Stomach (tissue), 9 donors: ENCODE measurements around the gene SLC25A13. TPM values are rescaled to one million over a fixed set of nuclear protein-coding genes. Genes with fewer than 3 reads are reported as not detected.

Source experiments
- DNase-seq, 2 donors: peaks; one replicate each; pipeline versions ENCODE4 v3.0.0 to v3.0.0-alpha.2; 2013 to 2019
- H3K27ac ChIP-seq, 5 donors: fragments of 200-600 bp in 4 of 5; sonication (generic) in 4 of 5; one replicate each; pipeline ENCODE4 v1.5.1; 2013 to 2019; ENCODE audit warnings: mild to moderate bottlenecking in 1 of 5, moderate library complexity in 1 of 5
- H3K27me3 ChIP-seq, 3 donors: fragments of 200-600 bp; sonication (generic); one replicate each; pipeline ENCODE4 v1.5.1; 2017 to 2019; ENCODE audit warnings: mixed run types in 1 of 3
- H3K36me3 ChIP-seq, 4 donors: fragments of 200-600 bp; sonication (generic); 1 replicate in 3 of 4; 2 replicates in 1 of 4; pipeline ENCODE4 v1.5.1; 2016 to 2019
- H3K4me1 ChIP-seq, 4 donors: fragments of 200-600 bp; sonication (generic); one replicate each; pipeline ENCODE4 v1.5.1; 2016 to 2019
- H3K4me3 ChIP-seq, 4 donors: fragments of 200-600 bp; sonication (generic) in 3 of 4; one replicate each; pipeline ENCODE4 v1.5.1; 2016 to 2019; ENCODE audit warnings: mild to moderate bottlenecking in 1 of 4
- H3K9me3 ChIP-seq, 4 donors: fragments of 200-600 bp; sonication (generic); one replicate each; pipeline ENCODE4 v1.5.1; 2016 to 2019
- EP300 ChIP-seq: sonication (generic); formaldehyde crosslinking; IDR thresholded peaks from one replicate; pipeline ENCODE4 v1.6.1; 2017; ENCODE audit warnings: antibody characterized with exemption
- POLR2A ChIP-seq, 4 donors: fragments of 450-650 bp; IDR thresholded peaks; one replicate each; pipeline ENCODE4 v1.6.1; 2016; ENCODE audit warnings: antibody characterized with exemption in 4 of 4, control low read depth in 2 of 4, mild to moderate bottlenecking in 1 of 4, moderate library complexity in 1 of 4
- POLR2AphosphoS5 ChIP-seq, 3 donors: sonication (generic); formaldehyde crosslinking; IDR thresholded peaks; one replicate each; pipeline ENCODE4 v1.6.1; 2016; ENCODE audit warnings: antibody characterized with exemption in 3 of 3
- WGBS, 5 donors: extraction: QIAGEN DNeasy Blood & Tissue Kit in 3 of 5; methylation state at CpG; one replicate each; pipeline versions ENCODE4 v1.1.5 to v1.1.7; 2013 to 2018; 5-methylcytosine and 5-hydroxymethylcytosine counted together
- intact Hi-C: fragments of 100-400 bp; cut with DNase I; formaldehyde crosslinking; loops from one replicate; pipeline ENCODE4 v1.15.1; 2023; ENCODE audit warnings: low total_unique reads
- polyA plus RNA-seq, 3 donors: library from polyadenylated mRNA; stranded (reverse); fragments of 200-250 nt; gene quantifications; one replicate each; pipeline ENCODE4 v1.2.3, GENCODE V29; 2013
- total RNA-seq, 5 donors: library from RNA; depleted of rRNA; stranded (reverse); fragments of >200 nt; gene quantifications; one replicate each; pipeline versions ENCODE4 v1.1.0 to v1.2.3, GENCODE V29; 2014 to 2016
- TF ChIP-seq, protein P1 (sequence below), 7 experiments: fragments of 450-650 bp in 4 of 7; fragments of 200-600 bp in 3 of 7; sonication (generic) in 3 of 7; IDR thresholded peaks; one replicate each; pipeline ENCODE4 v1.5.1; 2016 to 2019; ENCODE audit warnings: antibody characterized with exemption in 7 of 7, control low read depth in 2 of 7, mild to moderate bottlenecking in 1 of 7
- donor health status: healthy with polysubstance abuse.
- donor health status: Bipolar disorder and iron deficiency.
- donor health status: healthy.

Gene SLC25A13
- total and polyA plus RNA-seq, 8 donors: 4.1 to 72.0 (median 12.0) TPM

DNA sequence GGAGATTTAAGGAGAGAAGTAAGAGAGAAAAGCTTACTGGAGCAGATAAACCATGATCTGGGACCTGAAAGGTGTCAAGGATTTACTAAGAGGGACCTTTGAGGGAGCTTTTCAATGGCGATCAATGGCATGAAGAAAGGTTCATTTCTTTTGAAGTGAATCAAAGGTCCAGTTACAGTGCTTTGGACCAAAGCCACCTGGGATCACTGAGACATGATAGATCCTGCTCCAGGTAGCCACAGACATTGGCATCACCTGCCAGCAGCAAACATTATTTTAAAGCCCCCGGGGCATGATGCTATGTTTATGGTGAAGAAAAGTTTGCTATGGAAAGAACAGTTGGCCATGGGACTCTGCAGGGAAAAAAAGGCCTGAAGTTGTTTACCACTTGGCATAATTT is 109.4 kb downstream of the SLC25A13 start:
- intact Hi-C loops: no loop called here
- peaks cover 0 to 14% (median 11%) of the 10 kb centered on the region in 4 donors for H3K36me3 ChIP-seq
- no peak overlapping the region for H3K4me3 ChIP-seq
- H3K9me3 ChIP-seq: no peaks in the 10 kb centered on the region
- TF ChIP-seq, protein P1, sequence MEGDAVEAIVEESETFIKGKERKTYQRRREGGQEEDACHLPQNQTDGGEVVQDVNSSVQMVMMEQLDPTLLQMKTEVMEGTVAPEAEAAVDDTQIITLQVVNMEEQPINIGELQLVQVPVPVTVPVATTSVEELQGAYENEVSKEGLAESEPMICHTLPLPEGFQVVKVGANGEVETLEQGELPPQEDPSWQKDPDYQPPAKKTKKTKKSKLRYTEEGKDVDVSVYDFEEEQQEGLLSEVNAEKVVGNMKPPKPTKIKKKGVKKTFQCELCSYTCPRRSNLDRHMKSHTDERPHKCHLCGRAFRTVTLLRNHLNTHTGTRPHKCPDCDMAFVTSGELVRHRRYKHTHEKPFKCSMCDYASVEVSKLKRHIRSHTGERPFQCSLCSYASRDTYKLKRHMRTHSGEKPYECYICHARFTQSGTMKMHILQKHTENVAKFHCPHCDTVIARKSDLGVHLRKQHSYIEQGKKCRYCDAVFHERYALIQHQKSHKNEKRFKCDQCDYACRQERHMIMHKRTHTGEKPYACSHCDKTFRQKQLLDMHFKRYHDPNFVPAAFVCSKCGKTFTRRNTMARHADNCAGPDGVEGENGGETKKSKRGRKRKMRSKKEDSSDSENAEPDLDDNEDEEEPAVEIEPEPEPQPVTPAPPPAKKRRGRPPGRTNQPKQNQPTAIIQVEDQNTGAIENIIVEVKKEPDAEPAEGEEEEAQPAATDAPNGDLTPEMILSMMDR (IDR thresholded peaks at IDR 0.05): no peak
- no peak for TF ChIP-seq POLR2A (IDR thresholded peaks at IDR 0.05)
- no peak for DNase-seq
- peaks cover 0 to 8% (median 2%) of the 10 kb centered on the region in 4 donors for H3K4me1 ChIP-seq
- no peak overlapping the region for H3K27ac ChIP-seq
- WGBS, 5 donors: 89 to 96% (median 94%) methylated on average over 2 of the region's 2 CpGs
- no peaks in the 10 kb centered on the region for H3K27me3 ChIP-seq

GRCh38 chr7:96211954-96212353 is 109.9 kb downstream of the SLC25A13 start:
- intact Hi-C loops: no loop called here
- H3K36me3 ChIP-seq: peaks cover 0 to 17% (median 16%) of the 10 kb centered on the region in 4 donors
- DNase-seq: no peak
- H3K4me1 ChIP-seq: peaks cover 0 to 8% (median 2%) of the 10 kb centered on the region in 4 donors
- no peak for TF ChIP-seq EP300
- no peak for TF ChIP-seq POLR2AphosphoS5 (IDR thresholded peaks at IDR 0.05)
- TF ChIP-seq, protein P1 (IDR thresholded peaks at IDR 0.05): no peak
- no peak for TF ChIP-seq POLR2A (IDR thresholded peaks at IDR 0.05)
- no peaks in the 10 kb centered on the region for H3K27me3 ChIP-seq
- no peak overlapping the region for H3K27ac ChIP-seq
- H3K9me3 ChIP-seq: no peaks in the 10 kb centered on the region
- no peak overlapping the region for H3K4me3 ChIP-seq

- 92 to 99% (median 97%) methylated on average over 2 of the region's 2 CpGs for WGBS, 5 donors
- peaks cover 0 to 32% (median 27%) of the 10 kb centered on the region in 4 donors for H3K36me3 ChIP-seq
- DNase-seq: no peak
- no peaks in the 10 kb centered on the region for H3K4me1 ChIP-seq
- intact Hi-C loops: no loop called here
- no peaks in the 10 kb centered on the region for H3K9me3 ChIP-seq
- TF ChIP-seq POLR2A (IDR thresholded peaks at IDR 0.05) (no peak), POLR2AphosphoS5 (IDR thresholded peaks at IDR 0.05) (no peak)
- no peaks in the 10 kb centered on the region for H3K27me3 ChIP-seq
- H3K27ac ChIP-seq: no peak overlapping the region
- H3K4me3 ChIP-seq: no peak overlapping the region
Measured at GRCh38 chr7:96205665-96206064, 116.2 kb downstream of the SLC25A13 start.

DNA sequence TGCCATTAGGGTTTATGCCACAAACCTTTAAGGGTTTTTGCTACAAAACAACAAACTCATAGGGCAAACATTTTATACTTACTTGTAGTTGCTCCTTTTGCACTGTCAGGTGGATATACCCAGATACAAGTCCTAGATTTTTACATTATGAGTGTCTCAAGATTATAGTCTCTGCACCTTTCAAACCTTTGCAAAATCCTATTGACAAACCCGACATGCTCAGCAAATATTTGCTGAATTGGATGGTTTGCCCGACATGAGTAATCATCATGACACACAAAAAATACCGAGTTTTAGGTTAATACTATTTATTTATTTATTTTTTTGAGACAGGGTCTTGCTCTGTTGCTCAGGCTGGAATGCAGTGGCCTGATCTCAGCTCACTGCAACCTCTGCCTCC is 117.3 kb downstream of the SLC25A13 start:
- no peak for DNase-seq
- intact Hi-C loops: no loop called here
- Histone ChIP-seq H3K4me1 (no peaks in the 10 kb centered on the region), H3K36me3 (peaks cover 0 to 32% (median 27%) of the 10 kb centered on the region in 4 donors), H3K4me3 (no peak overlapping the region), H3K27me3 (no peaks in the 10 kb centered on the region), H3K27ac (no peak overlapping the region), H3K9me3 (no peaks in the 10 kb centered on the region)
- no peak for TF ChIP-seq EP300
- no peak for TF ChIP-seq POLR2AphosphoS5 (IDR thresholded peaks at IDR 0.05)
- no peak for TF ChIP-seq POLR2A (IDR thresholded peaks at IDR 0.05)
- TF ChIP-seq, protein P1 (IDR thresholded peaks at IDR 0.05): no peak
- WGBS, 5 donors: 65 to 87% (median 77%) methylated on average over 3 of the region's 3 CpGs

DNA sequence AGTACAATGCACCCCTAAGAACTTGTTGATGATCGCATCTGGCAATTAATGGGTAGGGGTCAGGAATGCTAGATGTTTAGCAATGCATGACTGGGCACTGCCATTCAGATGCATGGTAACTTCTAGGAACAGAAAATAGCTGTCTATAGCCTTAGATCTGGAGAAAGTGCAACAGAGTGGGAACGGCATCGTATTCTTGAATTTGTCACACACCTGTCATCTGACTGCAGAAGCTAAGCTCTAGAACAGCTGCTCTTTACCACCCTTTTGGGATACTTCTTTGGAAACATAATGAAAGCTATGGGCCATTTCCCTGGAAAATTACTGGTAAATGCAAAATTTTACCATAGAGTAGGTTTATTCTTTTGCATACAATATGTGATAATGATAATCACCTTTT is 118.1 kb downstream of the SLC25A13 start:
- no peak overlapping the region for H3K27ac ChIP-seq
- 94 to 99% (median 97%) methylated on average over 3 of the region's 3 CpGs for WGBS, 5 donors
- no peak overlapping the region for H3K4me3 ChIP-seq
- H3K27me3 ChIP-seq: no peaks in the 10 kb centered on the region
- no peak for TF ChIP-seq EP300
- no peaks in the 10 kb centered on the region for H3K9me3 ChIP-seq
- no peak for DNase-seq
- intact Hi-C loops: no loop called here
- H3K36me3 ChIP-seq: peaks cover 0 to 31% (median 27%) of the 10 kb centered on the region in 4 donors
- no peaks in the 10 kb centered on the region for H3K4me1 ChIP-seq
